Cardiac septum (tissue), 1 donor: Measurements from ENCODE around the gene FOXP1. TPM values are rescaled to one million over a fixed set of nuclear protein-coding genes. Genes with fewer than 3 reads are reported as not detected.

Source experiments
- DNase-seq: peaks from one replicate; pipeline ENCODE4 v3.0.0-alpha.2; 2020; ENCODE audit warnings: low spot score
- intact Hi-C: fragments of 100-400 bp; cut with DNase I; formaldehyde crosslinking; loops from one replicate; pipeline ENCODE4 v1.14.0; 2022
- total RNA-seq: library from RNA; stranded (reverse); fragmentation: NEBNext Ultra II Directional; extraction: Animal tissue kit (Norgen Biotek cat#: 25700); gene quantifications from one replicate; pipeline ENCODE4 v1.2.1, GENCODE V29; 2021
- donor health status: DM: no; HTN: no; CAD: no.

FOXP1 gene
- total RNA-seq, 1 donor from 2014 or later: 53.2 TPM

DNA sequence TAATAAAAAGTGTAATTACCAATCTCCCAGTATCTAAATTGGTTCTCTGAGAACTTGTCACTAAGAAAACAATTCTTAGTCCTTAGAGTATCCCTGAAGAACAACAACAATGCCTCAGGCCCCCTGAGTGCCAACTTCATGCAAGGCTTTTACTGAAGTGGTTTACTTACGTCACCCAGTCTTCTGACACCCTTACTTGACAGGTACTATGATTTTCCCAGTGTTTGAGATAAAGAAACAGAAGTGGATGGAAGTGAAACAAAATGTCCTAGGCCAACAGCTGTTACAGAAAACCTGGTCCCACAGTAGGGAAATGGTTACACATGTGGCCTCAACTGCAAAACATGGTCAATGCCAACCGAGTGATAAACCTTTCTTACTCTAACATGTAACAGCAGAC lies 331.1 kb downstream of the FOXP1 start:
- DNase-seq: no peak
- intact Hi-C loops: no loop called here

DNA sequence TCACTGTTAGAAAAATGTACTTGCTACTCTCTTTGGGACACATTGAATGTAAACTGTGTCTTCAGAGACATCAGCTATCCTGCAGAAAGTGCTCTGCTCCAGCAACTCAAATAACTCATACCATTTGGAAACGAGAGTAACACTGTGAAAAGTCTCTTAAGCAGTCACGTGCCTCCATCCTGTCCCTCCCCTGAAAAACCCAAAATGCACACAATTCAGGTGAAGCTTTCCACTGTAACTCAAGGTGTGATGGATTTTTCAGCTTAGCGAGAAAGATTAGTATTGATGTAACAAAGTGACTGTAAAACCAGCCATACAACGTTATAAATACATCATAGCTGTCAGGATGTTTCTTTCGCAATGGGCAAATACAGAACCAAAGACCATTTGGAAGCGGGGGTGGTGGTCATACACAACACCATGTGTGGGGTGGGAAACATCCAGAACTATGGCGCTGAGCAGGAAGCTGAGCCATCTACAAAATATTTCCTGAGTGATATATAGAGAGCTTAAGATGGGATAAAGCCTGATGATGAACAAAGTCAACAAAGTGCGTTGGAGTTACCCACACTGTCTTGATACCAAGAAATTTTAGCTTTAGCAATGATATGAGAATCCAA lies 332.3 kb downstream of the FOXP1 start:
- intact Hi-C loops: no loop called here
- no peak for DNase-seq

DNA sequence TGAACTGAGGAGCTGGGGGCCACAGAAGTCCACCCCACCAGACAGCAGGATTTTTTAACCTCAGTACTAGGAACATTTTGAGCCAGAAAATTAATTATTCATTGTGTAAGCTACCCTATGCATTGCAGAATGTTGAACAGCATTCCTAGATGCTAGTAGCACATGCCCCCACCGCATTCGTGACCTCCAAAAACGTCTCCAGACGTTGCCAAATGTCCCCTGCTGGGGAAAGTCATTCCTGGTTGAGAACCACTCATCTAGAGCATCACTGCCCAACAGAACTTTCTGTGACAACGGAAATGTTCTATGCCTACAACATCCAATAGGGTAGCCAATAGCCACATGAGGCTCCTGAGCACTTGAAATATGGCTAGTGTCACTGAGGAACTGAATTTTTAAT lies 333.5 kb downstream of the FOXP1 start:
- intact Hi-C loops: no loop called here
- no peak for DNase-seq

DNA sequence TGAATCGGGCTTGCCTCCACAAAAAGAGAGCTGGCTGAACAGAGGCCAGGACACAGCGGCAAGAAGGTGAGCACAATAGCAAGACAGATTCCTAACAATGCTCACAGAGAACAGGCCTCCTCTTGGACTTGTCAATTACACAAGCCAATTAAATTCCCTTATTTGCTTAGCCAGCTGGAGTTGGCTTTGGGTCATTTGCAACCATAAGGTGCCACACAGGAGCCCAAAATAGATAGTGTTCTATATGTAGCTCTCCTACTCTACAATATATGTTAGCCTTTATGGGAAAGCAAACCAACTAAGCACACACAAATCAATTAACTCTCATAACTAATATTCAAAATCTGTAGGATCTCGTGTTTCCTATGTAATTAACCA lies 335.6 kb downstream of the FOXP1 start:
- DNase-seq: no peak
- intact Hi-C loops: loop anchor here (5.0 kb wide), 3 partner anchors 54 to 186 kb away; no protein-coding TSS in a partner anchor

DNA sequence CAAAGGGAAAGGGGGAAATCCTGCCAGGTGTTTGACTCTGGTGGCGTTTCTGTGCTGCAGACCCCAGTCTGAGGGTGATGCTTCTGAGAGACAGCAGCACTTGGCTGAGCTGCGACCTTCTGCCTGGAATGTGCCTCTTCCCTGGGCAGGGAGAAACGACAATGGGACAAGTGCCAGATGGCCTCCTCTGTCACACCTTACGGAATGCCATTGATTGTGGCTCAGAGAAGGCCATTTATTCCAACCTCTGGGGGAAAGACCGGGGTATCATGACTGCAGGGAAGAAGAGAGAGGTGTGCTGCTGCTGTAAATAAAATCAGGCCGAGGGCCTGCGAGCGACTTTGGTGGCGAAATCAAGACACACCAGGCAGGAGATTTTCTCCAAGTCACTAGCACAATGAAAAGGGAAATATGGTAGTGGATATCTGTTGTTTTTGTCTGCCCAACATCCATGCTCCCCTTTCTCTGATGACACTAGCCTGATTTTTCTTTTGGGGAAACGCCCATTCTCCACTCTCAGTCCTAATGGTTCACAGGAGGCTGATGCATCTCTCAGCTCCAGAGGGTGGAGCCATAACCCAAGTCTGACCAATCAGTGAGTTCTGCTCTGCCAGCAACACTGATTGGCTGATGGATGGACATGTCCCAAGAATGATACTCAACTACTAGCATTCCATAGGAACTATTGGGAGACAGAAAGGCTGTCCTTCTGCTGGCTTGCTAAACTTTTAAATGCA lies 336.1 kb downstream of the FOXP1 start:
- no peak for DNase-seq
- intact Hi-C loops: loop anchor here (5.0 kb wide), 3 partner anchors 55 to 185 kb away; no protein-coding TSS in a partner anchor

DNA sequence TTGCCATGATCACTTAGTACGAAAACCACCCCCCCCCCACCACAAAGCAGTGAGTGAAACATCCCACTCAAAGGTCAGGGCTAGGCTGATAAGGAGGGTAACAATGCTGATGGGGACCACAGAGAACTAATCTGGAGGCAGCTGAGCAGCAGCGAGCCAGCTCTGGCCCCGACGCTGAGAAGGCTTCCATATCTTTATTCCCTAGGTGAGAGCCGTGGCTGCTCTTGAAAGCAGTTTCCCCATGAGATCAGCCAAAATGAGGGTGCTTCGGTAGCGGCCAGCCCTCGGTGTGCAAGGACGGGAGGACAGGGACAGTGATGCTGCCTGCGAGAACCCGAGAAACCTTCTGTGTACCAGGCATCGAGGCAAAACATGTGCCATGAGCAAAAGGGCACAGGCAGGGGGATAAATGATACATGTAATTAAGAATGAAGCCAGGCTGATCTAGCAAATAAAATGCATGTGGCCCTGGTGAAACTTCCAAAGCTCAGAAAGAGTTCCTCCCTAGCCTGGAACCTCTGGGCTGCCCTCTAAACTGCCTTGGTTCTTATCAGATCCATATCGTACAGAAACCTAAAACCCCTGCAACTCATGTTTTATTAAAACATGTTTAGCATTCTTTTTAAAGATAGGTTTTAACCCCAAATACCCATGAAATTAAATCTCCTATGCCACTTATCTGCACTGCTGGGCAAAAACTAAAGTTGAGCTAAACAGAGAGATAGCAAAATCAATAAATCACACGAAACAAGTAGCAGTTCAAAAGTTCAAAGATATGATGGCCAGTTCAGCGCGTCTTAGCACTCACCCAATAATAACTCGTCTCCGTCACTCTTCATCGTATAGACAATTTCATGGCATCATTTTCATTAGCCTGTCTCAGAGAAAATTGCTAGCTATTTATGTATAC lies 337.3 kb downstream of the FOXP1 start:
- DNase-seq: no peak
- intact Hi-C loops: loop anchor here (5.0 kb wide), 3 partner anchors 56 to 184 kb away; no protein-coding TSS in a partner anchor

DNA sequence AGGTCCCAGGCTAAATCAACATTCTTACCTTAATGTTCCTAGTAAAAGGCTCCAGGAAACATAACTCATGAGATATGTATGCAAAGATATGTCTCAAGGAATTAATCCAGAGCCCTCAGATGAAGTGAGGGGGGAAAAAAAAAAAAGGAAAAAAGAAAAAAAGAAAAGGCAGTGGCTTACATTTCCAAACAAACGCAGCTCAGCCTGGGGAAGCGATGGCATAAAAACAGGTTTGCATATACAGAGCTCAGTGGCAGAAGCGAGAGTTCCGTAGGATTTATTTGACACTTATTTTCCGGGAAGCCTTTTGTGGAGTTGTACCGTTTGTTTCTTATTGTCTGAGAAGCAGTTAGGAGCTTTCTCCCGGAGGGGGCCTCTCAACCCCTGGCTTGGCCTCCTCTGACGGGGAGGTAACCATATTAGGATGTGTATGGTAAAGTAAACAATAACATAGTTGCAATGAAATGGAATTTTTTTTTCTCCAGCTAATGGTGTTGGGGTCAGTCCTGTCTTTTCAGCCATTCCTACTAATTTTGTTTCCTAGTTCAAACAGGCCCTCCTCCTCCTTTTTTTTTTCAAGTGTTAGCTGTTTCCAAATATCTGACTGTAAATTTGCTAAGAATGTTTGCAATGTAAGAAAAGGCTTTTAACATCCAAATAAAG lies 338.6 kb downstream of the FOXP1 start:
- intact Hi-C loops: loop anchor here (5.0 kb wide), 4 partner anchors 57 to 337 kb away; partner anchors contain the start of gene FOXP1

DNA sequence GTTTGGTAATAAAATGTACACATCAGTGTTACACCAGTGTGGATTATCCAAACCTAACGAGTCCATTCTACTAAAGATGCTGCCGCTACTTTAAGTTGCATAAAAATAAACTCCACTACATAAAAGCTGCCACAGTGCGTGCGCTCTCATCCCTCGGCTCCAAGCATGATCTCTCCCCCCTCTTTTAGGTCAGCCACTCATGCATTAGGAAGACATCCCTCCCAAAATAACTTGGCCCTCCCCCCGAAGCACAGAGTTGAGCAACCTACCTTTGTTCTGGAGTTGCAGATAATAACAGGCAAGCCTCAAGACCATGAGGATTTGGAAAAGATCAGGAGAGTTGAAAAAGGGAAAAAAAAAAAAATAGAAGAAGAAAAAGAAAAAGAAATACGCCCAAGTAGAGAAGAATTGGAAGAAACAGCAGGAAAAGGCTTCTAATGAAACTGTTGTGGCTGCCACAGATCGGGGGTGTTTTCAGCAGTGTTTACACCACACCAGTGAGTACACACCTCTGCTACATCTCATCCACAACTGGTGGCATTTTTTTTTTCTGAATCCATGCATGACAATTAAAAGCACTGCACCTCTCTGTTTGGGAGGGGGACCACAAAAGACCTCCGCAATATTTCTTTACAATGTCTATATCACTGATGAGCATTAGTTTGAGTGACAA lies 339.2 kb downstream of the FOXP1 start:
- intact Hi-C loops: loop anchor here (5.0 kb wide), 1 partner anchor 338 kb away; the partner anchor contains the start of gene FOXP1
- DNase-seq: no peak

More for the DNA sequence above, 338.6 kb downstream of the FOXP1 start:
- no peak for DNase-seq

DNA sequence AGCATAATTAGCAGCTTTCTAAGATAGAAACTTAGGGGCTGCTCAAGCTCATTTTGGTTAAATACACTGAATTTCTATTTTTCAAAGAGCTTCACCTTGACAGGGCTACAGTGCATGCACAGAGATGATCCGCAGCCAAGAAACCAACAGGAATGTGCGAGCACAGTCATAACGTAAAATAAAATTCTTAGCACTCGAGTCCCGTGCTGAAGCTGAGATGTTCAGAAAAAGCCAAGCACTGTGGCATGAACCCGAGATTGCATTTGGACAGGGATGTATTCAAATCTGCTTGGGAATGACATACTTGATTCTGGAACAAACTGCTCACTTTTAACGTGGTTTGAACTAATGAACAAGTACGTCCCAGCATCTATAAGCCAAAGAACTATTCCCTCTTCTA lies 340.3 kb downstream of the FOXP1 start:
- DNase-seq: no peak
- intact Hi-C loops: loop anchor here (5.0 kb wide), 1 partner anchor 339 kb away; the partner anchor contains the start of gene FOXP1

DNA sequence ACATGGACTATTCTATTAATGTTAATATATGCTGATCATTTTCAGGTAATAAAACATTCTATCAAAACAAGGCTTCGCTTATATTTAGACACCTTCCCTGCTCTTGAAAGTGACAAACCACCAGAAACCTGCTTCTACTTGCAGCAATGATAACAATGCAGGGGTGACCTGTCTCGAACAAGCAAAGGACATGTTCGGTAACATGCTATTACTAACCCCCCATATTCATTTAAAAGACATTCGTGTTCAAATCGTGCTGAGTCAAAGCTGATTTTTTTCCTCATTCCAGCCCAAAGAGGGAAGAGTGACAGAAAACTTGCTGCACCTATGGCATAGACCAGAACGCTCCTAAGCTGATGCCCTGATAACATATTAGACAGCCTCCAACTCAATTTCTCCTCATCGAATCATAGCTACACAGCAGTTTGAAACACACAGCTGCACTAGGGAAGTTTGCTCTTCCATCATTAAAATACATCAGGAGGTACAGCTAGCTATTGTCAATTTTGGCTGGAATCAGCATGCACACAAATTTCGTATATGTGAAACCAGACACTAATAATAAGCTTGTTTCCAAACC lies 341.5 kb downstream of the FOXP1 start:
- DNase-seq: no peak
- intact Hi-C loops: loop anchor here (5.0 kb wide), 1 partner anchor 340 kb away; the partner anchor contains the start of gene FOXP1

DNA sequence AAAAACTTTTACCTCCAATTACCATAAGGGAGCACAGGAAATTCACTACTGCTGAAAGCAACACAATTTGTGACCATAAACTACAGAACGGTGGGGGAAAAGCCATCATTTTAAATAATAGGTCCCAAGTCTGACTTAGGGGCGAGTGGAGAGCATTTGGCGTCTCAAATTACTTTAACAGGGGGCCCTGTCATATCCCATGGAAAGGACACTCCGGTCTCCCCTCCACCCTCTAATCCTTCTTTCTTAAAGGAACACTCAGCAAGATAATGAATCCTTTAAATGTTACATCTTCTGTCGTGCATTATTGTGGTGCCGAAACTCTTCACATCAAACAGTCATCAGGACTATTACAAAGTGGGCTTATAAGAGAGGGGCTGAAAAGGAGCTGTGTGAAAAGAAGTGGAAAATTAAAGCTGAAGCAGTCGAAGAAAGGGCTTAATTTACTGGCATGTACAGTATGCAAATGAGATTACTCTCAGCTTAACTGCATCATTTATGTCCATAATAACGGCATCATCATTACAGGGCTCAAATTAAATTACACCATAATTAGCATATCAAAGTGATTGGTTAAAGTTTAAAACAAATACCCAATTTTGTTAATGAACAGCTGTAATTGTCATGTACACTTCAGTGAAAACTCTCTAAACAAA lies 342.2 kb downstream of the FOXP1 start:
- intact Hi-C loops: loop anchor here (5.0 kb wide), 1 partner anchor 341 kb away; the partner anchor contains the start of gene FOXP1
- DNase-seq: no peak

DNA sequence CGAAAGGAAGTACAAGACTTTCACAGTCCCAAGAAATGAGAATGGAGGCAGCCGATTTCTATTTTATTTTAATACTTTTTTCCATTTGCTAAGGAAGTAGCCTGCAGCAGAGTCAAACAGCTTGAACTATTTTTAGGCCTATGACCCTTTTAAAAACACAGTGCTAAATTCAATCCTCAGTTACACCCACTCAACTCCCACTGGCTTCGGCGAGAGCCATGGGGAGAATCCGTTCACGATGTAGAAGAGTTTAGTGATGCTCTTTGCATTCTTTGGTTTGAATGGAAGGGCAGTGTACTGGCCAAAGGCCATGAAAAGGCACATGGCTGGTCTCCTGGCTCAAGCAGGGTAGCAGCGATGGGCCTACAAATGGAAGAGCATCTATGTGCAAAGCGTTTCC lies 343.5 kb downstream of the FOXP1 start:
- intact Hi-C loops: loop anchor here (5.0 kb wide), 1 partner anchor 342 kb away; the partner anchor contains the start of gene FOXP1
- DNase-seq: no peak

DNA sequence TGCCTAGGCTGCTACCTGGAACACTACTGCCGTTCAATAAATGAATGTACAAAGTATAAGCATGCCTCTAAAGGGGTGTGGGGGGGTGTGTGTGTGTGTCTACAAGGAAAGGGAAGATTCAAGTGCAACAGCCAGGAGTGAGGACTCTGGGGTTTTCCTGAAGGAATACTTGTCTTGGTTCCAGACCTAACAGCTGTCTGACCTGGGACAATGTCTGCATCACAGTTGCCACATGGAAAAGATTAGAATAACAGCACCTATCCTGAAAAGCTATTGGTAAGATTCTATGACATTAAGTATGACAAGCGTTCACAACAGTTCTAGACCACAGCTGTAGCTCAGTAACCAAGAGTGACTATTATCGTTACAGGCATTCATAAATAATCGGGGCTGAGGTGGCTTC lies 345.2 kb downstream of the FOXP1 start:
- intact Hi-C loops: no loop called here
- DNase-seq: no peak

DNA sequence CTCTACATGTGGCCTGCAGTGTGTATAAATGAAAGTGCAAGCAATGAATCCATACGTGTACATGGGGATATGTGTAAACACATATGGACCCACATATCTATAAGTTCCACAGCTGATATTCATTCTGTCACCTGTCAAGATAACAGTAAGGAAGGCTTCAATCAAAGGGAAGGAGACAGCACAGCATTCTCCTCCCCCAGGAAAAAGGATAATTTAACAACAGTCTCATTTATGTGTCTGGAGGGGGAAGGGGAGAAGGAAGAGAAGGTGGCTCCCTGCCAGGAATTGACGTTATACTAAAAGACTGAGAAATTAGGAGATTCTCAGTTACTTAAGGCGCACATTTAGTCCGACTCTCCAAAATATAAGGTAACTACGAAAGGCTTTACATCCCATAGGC lies 345.9 kb downstream of the FOXP1 start:
- intact Hi-C loops: no loop called here
- DNase-seq: no peak

DNA sequence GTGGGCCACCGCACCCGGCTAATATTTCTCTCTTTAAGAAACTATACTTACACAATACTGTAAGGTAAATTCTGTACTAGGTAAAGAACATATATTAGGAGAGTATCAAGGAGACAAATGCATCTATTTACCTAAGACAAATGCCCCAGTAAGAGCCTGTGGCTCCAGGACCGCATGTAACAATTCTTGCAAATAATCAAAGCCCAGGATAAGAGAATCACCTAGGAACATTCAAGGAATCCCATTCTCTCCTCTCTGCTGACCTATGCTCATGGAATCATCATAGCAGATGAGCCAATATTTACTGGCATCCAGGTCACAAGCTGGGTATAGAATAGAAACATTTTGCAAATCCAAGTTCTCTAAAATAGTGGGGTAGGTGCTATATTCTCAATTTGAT lies 347.7 kb downstream of the FOXP1 start:
- intact Hi-C loops: no loop called here
- no peak for DNase-seq

DNA sequence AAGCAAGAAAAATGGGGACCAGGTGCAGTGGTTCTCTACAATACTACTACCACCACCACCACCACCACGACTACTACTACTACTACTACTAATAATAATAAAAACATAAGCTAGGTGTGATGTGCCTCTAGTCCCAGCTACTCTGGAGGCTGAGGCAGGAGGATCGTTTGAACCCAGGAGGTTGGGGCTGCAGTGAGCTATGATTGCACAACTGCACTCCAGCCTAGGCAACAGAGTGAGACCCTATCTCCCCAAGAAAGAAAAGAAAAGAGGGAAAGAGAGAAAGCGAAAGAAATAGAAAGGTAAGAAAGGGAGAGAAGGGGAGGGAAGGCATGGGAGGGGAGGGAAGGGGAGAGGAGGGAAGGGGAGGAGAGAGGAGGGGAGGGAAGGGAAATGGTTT lies 350.6 kb downstream of the FOXP1 start:
- intact Hi-C loops: no loop called here
- DNase-seq: no peak

DNA sequence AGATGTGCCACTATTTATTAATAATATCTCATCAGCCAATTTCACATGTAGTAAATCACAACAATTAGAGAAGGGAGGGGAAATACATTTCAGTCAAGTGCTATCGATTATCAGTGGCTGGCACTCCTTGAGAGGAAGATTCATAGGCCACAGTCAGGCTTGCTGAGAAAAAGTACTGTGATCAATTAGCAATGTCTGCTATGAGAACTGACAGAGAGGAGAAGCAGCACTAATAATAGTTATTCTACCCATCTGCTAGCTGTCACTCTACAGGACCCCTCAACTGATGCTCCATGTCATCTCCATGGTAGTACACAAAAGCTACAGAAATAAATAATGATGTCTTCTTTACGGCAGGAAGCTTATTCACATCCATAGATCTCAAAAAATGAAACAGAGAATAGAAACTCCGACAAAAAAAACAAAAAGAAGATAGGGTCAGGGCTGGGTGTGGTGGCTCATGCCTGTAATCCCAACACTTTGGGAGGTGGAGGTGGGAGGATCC lies 351.3 kb downstream of the FOXP1 start:
- no peak for DNase-seq
- intact Hi-C loops: no loop called here

DNA sequence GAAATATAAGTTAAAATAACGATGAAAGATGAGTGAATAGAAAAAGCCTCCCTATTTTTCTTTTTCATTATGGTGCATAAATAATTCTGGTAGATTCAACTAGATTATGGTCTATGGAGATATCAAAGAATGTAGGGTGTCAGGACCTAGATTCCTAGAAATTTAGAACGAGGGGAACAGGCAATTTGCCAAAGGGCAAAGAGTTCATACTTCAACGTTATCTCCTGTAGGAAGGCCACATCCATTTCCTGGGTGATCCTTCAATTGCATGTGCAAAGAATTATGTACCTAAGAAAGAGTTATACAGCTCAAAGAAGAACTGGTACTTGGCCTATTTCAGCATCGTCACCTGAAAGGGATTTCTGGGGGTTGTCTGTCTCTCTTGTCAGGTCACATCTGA lies 351.8 kb downstream of the FOXP1 start:
- no peak for DNase-seq
- intact Hi-C loops: no loop called here
